CD14-positive monocyte (primary cell): Measurements from ENCODE around the gene SPRING1. TPM values are rescaled to one million over a fixed set of nuclear protein-coding genes. Genes with fewer than 3 reads are reported as not detected.

ENCODE experiments used
- DNase-seq, 3 donors: peaks; one replicate each; pipeline ENCODE4 v3.0.0-alpha.2; 2011 to 2022
- H2AFZ ChIP-seq: 2 replicates; pipeline ENCODE4 v1.6.0; 2012; ENCODE audit warnings: mild to moderate bottlenecking, low read depth, low read length, inconsistent platforms; ENCODE audit not compliant: insufficient read depth, poor library complexity, severe bottlenecking
- H3K27ac ChIP-seq, 2 donors: 1 replicate in 1 of 2; 2 replicates in 1 of 2; pipeline ENCODE4 v1.5.1; 2012 to 2013; ENCODE audit warnings: low read length in 2 of 2, control low read depth in 1 of 2, inconsistent platforms in 1 of 2, low read depth in 1 of 2, mild to moderate bottlenecking in 1 of 2
- H3K27me3 ChIP-seq, 2 donors: one replicate each; pipeline versions ENCODE4 v1.6.0 to v1.6.1; 2011 to 2013; ENCODE audit warnings: low read length in 2 of 2; ENCODE audit not compliant: control insufficient read depth in 2 of 2, insufficient read depth in 2 of 2
- H3K36me3 ChIP-seq, 2 donors: replicated peaks in 1 of 2; 1 replicate in 1 of 2; 2 replicates in 1 of 2; pipeline versions ENCODE4 v1.5.1 to v1.6.1; 2012 to 2013; ENCODE audit warnings: low read length in 2 of 2, control low read depth in 1 of 2, inconsistent platforms in 1 of 2, mild to moderate bottlenecking in 1 of 2; ENCODE audit not compliant: insufficient read depth in 2 of 2, control insufficient read depth in 1 of 2
- H3K4me1 ChIP-seq, 2 donors: 1 replicate in 1 of 2; 2 replicates in 1 of 2; pipeline versions ENCODE4 v1.5.1 to v1.6.1; 2012 to 2013; ENCODE audit warnings: low read length in 2 of 2, control low read depth in 1 of 2, inconsistent platforms in 1 of 2, mild to moderate bottlenecking in 1 of 2, moderate library complexity in 1 of 2; ENCODE audit not compliant: insufficient read depth in 2 of 2, control insufficient read depth in 1 of 2
- H3K4me2 ChIP-seq: replicated peaks from 2 replicates; pipeline ENCODE3; 2012; ENCODE audit warnings: low read length, moderate library complexity, mild to moderate bottlenecking; ENCODE audit not compliant: poor library complexity, severe bottlenecking; ENCODE audit errors: extremely low read depth
- H3K4me3 ChIP-seq, 3 experiments: fragments of 200-600 bp in 1 of 3; sonication (generic) in 1 of 3; replicated peaks in 1 of 3; 1 replicate in 2 of 3; 2 replicates in 1 of 3; pipeline ENCODE4 v1.5.1; 2011 to 2013; ENCODE audit warnings: low read length in 3 of 3, mild to moderate bottlenecking in 3 of 3, control low read depth in 2 of 3, low read depth in 2 of 3, inconsistent platforms in 1 of 3, moderate library complexity in 1 of 3
- H3K79me2 ChIP-seq: 2 replicates; pipeline ENCODE4 v1.6.0; 2012; ENCODE audit warnings: mild to moderate bottlenecking, control low read depth, inconsistent platforms, low read length, moderate library complexity; ENCODE audit not compliant: insufficient read depth
- H3K9ac ChIP-seq: 2 replicates; pipeline ENCODE4 v1.6.0; 2017; ENCODE audit warnings: low read length, mild to moderate bottlenecking; ENCODE audit not compliant: insufficient read depth, poor library complexity, severe bottlenecking
- H3K9me3 ChIP-seq, 2 donors: replicated peaks in 1 of 2; 1 replicate in 1 of 2; 2 replicates in 1 of 2; pipeline versions ENCODE4 v1.5.1 to v1.6.1; 2012 to 2013; ENCODE audit warnings: low read length in 2 of 2, control low read depth in 1 of 2; ENCODE audit not compliant: control insufficient read depth in 1 of 2, insufficient read depth in 1 of 2
- H4K20me1 ChIP-seq: 2 replicates; pipeline ENCODE4 v1.6.0; 2012; ENCODE audit warnings: mild to moderate bottlenecking, low read length, control low read depth, moderate library complexity; ENCODE audit not compliant: insufficient read depth
- H3K27ac Mint-ChIP-seq, 7 donors: one replicate each; pipeline ENCODE4 v1.8.0; 2020; ENCODE audit warnings: mild to moderate bottlenecking in 7 of 7, mixed read lengths in 7 of 7, moderate library complexity in 6 of 7, inconsistent platforms in 2 of 7
- H3K27me3 Mint-ChIP-seq, 3 donors: one replicate each; pipeline ENCODE4 v1.8.0; 2021 to 2022; ENCODE audit warnings: low read depth in 3 of 3, mild to moderate bottlenecking in 3 of 3, mixed read lengths in 3 of 3, moderate library complexity in 3 of 3, inconsistent platforms in 1 of 3
- H3K36me3 Mint-ChIP-seq, 2 donors: one replicate each; pipeline ENCODE4 v1.8.0; 2020; ENCODE audit warnings: mixed read lengths in 2 of 2, inconsistent platforms in 1 of 2, mild to moderate bottlenecking in 1 of 2
- H3K4me1 Mint-ChIP-seq: one replicate; pipeline ENCODE4 v1.8.0; 2020; ENCODE audit warnings: mild to moderate bottlenecking, mixed read lengths
- H3K4me3 Mint-ChIP-seq, 2 donors: one replicate each; pipeline ENCODE4 v1.8.0; 2020; ENCODE audit warnings: mild to moderate bottlenecking in 2 of 2, mixed read lengths in 2 of 2, moderate library complexity in 1 of 2
- H3K9me3 Mint-ChIP-seq, 7 donors: one replicate each; pipeline ENCODE4 v1.8.0; 2020 to 2022; ENCODE audit warnings: mixed read lengths in 7 of 7, mild to moderate bottlenecking in 6 of 7, moderate library complexity in 6 of 7, inconsistent platforms in 2 of 7
- CTCF ChIP-seq: fragments of 200-600 bp; IDR thresholded peaks from one replicate; pipeline ENCODE4 v1.8.0; 2022; ENCODE audit warnings: antibody characterized with exemption, mild to moderate bottlenecking
- WGBS: methylation state at CpG from one replicate; pipeline ENCODE4 v1.1.5; 2013; ENCODE audit warnings: missing lambda C conversion rate; ENCODE audit not compliant: insufficient coverage; 5-methylcytosine and 5-hydroxymethylcytosine counted together
- intact Hi-C, 2 donors: fragments of 100-400 bp; cut with micrococcal nuclease; formaldehyde crosslinking; loops; one replicate each; pipeline versions ENCODE4 v1.15.0 to v1.15.1; 2023
- polyA minus RNA-seq: library from RNA; depleted of rRNA, polyadenylated mRNA; stranded (reverse); fragments of >200 nt; gene quantifications from 2 replicates; pipeline ENCODE4 v1.2.3, GENCODE V29; 2012
- polyA plus RNA-seq, 3 donors: library from polyadenylated mRNA; depleted of rRNA in 1 of 3; unstranded in 2 of 3; stranded (reverse) in 1 of 3; fragments of 300-500 nt in 2 of 3; fragments of >200 nt in 1 of 3; fragmentation: Illumina TruSeq in 2 of 3; gene quantifications; 1 replicate in 2 of 3; 2 replicates in 1 of 3; pipeline ENCODE4 v1.2.3, GENCODE V29; 2012 to 2021
- total RNA-seq, 12 experiments: library from RNA in 1 of 12; stranded (reverse) in 1 of 12; fragments of 120-200 nt in 1 of 12; gene quantifications; one replicate each; pipeline ENCODE4 v1.2.4 and lab custom pipeline; 2013 to 2026; ENCODE audit warnings: mixed read lengths in 6 of 12, inconsistent platforms in 1 of 12

SPRING1 gene
- total RNA-seq (2013), result 13.5 TPM
- polyA plus RNA-seq, result 10 to 100 TPM in 2 of 3 donors, 1 to 10 TPM in 1; 6.3 to 19.3 (median 15.6) TPM
- 3.6 and 5.8 TPM in 2 replicates for polyA minus RNA-seq
- total RNA-seq (lab: John Stamatoyannopoulos, UW), result 22.5 to 102 (median 44.9) reads per million in 11 experiments

- peaks cover 2 to 13% (median 10%) of the 10 kb centered on the region in 3 donors for H3K27me3 Mint-ChIP-seq
- Histone ChIP-seq H3K27me3 (peaks cover 3% of the 10 kb centered on the region in 2 donors), H3K4me2 (peak within 1 kb of the TSS; percentile 87), H3K79me2 (peaks cover 29% of the 10 kb centered on the region), H3K4me3 (peak within 1 kb of the TSS; percentile 57 to 84 (median 68)), H3K27ac (peak within 1 kb of the TSS in 1 of 2 donors; percentile 71), H3K4me1 (peaks cover 15 to 26% of the 10 kb centered on the region in 2 donors), H3K9ac (peak within 1 kb of the TSS; percentile 72), H3K9me3 (no peaks in the 10 kb centered on the region), H2AFZ (peak within 1 kb of the TSS; percentile 85), H3K36me3 (peaks cover 11 to 21% of the 10 kb centered on the region in 2 donors), H4K20me1 (peaks cover 19% of the 10 kb centered on the region)
- TF ChIP-seq CTCF, result no peak
- H3K27ac Mint-ChIP-seq, result peak within 1 kb of the TSS; percentile 46 to 91 (median 83)
- peaks cover 0 to 2% (median 0%) of the 10 kb centered on the region in 7 donors for H3K9me3 Mint-ChIP-seq
- DNase-seq, result peak; percentile 97 to 98 (median 98)
- peaks cover 22% of the 10 kb centered on the region for H3K4me1 Mint-ChIP-seq
- H3K36me3 Mint-ChIP-seq, result peaks cover 17 to 21% of the 10 kb centered on the region in 2 donors
- intact Hi-C loops, result loop anchor here (2.0 to 5.0 kb wide), 2 partner anchors 79 to 81 kb away; no protein-coding TSS in a partner anchor
- H3K4me3 Mint-ChIP-seq, result peak within 1 kb of the TSS; percentile 83 to 98
- under 1% methylated on average over 74 of the region's 80 CpGs for WGBS
These were observed at the start of gene SPRING1, which contains the start of gene RNFT2 for GRCh38 chr12:116737774-116738657. TSS of gene SPRING1 (minus strand) at chr12:116738069. CDS start at chr12:116737900, 169 bp downstream. TSS of gene RNFT2 (plus strand) at chr12:116738315. CDS start at chr12:116740498, 2,183 bp downstream.

GRCh38 chr12:116784238-116784612, 46.4 kb upstream of the SPRING1 start:
- Histone ChIP-seq H3K27ac (no peak overlapping the region), H3K79me2 (no peaks in the 10 kb centered on the region), H4K20me1 (no peaks in the 10 kb centered on the region), H3K9ac (no peak overlapping the region), H3K4me1 (no peaks in the 10 kb centered on the region), H3K4me2 (no peak overlapping the region), H3K27me3 (no peaks in the 10 kb centered on the region), H3K4me3 (no peak overlapping the region), H2AFZ (no peak overlapping the region), H3K36me3 (no peaks in the 10 kb centered on the region), H3K9me3 (peaks cover 0 to 5% of the 10 kb centered on the region in 2 donors)
- Mint-ChIP-seq H3K27me3 (peaks cover 0 to 5% (median 4%) of the 10 kb centered on the region in 3 donors), H3K4me3 (no peak overlapping the region), H3K9me3 (peaks cover 0 to 7% (median 0%) of the 10 kb centered on the region in 7 donors), H3K27ac (no peak overlapping the region), H3K4me1 (no peaks in the 10 kb centered on the region), H3K36me3 (no peaks in the 10 kb centered on the region)
- WGBS, result 93% methylated on average over 7 of the region's 7 CpGs
- no peak for DNase-seq
- intact Hi-C loops, result no loop called here
- no peak for TF ChIP-seq CTCF
